ENCODE data around the gene FAM89B.

Gene FAM89B

DNA sequence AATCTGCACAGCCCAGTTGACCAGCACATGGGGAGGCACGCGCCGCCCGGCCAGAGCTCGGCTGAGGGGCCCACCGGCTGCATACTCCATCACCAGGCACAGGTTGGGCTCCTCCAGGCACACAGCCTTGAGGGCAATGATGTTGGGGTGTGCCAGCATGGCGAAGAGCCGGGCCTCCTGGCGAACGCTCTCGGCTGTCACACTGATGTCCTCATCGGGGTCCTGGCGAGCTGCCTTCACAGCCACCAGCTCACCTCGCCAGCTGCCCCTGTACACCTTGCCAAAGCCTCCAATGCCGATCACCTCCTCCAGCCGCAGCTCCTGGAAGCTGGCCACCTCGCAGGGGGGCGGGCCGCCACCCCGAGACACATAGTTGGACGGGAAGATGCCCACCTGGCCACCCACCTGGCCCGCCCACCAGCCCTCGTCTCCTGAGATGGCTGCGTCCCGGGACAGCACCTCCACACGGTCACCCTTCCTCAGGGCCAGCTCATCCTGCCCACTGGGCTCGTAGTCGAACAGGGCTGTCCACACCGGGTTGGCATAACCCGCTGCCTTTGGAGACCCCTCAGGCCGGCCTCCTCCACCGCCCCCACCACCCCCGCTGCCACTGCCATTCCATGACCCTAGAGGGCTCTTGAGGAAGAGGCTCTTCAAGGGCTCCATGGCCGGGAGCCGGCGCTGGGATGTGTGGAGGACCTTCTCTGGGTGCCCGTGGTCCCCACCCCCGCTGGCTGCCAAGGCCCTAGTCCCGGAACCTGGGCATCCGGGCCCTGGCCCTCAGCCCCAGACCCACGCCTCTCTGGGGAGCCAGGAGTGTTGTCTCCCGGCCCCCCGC lies 41.0 kb downstream of the FAM89B start:
- peak overlapping the region; percentile 80 for H3K27ac ChIP-seq
- peak overlapping the region; percentile 59 for H2AFZ ChIP-seq
- peak overlapping the region; percentile 85 for H3K4me2 ChIP-seq (ENCODE audit: low read length)
- H3K79me2 ChIP-seq = no peaks in the 10 kb centered on the region
- H3K4me3 ChIP-seq (ENCODE audit: low read depth, low read length) = peak overlapping the region; percentile 77
- H3K9me3 ChIP-seq (ENCODE audit: control insufficient read depth, low read length) = no peaks in the 10 kb centered on the region
- H3K27me3 ChIP-seq (ENCODE audit: control insufficient read depth, insufficient read depth, low read length) = no peaks in the 10 kb centered on the region
- H3K9ac ChIP-seq = no peak overlapping the region
- H3K36me3 ChIP-seq (ENCODE audit: control insufficient read depth, insufficient read depth, low read length) = no peaks in the 10 kb centered on the region
- no peak for TF ChIP-seq CTCF (IDR thresholded peaks at IDR 0.05)
- peaks cover 5% of the 10 kb centered on the region for H3K4me1 ChIP-seq

DNA sequence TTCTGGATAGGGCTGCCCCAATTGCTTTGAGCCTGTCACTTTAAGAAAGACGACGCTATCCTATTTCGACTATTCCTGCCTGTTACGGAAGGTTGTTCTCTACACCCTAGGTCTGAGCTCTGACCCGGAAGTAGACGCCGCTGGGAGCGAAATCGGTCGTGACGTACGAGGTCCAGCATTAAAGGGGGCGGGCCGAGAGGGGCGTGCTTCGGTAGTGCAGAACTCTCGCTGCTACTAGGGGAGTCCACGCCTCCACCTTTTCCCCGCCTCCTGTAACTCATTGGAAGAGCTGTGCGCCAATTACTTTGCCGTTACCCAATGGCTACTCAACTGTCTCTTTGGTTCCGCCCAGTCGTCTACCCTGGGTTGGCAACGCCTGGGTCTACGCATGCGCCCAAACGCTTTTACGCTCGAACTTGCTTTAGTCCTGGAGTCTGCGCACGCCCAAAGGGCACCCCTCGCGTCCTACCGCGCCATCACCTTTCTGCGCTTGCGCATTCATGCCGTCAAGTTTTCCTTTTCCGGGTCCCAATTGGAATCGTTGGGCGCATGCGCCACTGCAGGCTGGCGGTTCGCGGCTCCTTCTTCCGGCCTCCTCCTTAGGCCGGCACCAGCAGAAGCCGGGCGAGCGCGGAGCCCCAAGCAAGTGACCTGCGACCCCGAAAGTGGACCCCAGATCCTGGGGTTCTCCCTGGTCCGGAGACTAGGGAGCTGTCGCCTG lies 43.1 kb downstream of the FAM89B start, which contains the start of gene PCNX3:
Gene PCNX3, plus strand, starts transcription at position 548 of the 721 bp plus-strand sequence. CDS start 536 bp downstream, outside the sequence.
- Histone ChIP-seq H3K36me3 (ENCODE audit: control insufficient read depth, insufficient read depth, low read length) (no peaks in the 10 kb centered on the region), H2AFZ (peak within 1 kb of the TSS; percentile 59), H3K9ac (peak within 1 kb of the TSS; percentile 11), H3K27me3 (ENCODE audit: control insufficient read depth, insufficient read depth, low read length) (no peaks in the 10 kb centered on the region), H3K4me2 (ENCODE audit: low read length) (peak within 1 kb of the TSS; percentile 85), H3K9me3 (ENCODE audit: control insufficient read depth, low read length) (no peaks in the 10 kb centered on the region), H3K4me1 (peaks cover 5% of the 10 kb centered on the region), H3K27ac (peak within 1 kb of the TSS; percentile 80), H3K79me2 (no peaks in the 10 kb centered on the region), H3K4me3 (ENCODE audit: low read depth, low read length) (peak within 1 kb of the TSS; percentile 77)
- TF ChIP-seq CTCF (IDR thresholded peaks at IDR 0.05) = no peak

- no peaks in the 10 kb centered on the region for H3K36me3 ChIP-seq (ENCODE audit: control insufficient read depth, insufficient read depth, low read length)
- peaks cover 5% of the 10 kb centered on the region for H3K4me1 ChIP-seq
- H3K9ac ChIP-seq = no peak overlapping the region
Observed at GRCh38 chr11:65615950-65616574, 43.7 kb downstream of the FAM89B start.

DNA sequence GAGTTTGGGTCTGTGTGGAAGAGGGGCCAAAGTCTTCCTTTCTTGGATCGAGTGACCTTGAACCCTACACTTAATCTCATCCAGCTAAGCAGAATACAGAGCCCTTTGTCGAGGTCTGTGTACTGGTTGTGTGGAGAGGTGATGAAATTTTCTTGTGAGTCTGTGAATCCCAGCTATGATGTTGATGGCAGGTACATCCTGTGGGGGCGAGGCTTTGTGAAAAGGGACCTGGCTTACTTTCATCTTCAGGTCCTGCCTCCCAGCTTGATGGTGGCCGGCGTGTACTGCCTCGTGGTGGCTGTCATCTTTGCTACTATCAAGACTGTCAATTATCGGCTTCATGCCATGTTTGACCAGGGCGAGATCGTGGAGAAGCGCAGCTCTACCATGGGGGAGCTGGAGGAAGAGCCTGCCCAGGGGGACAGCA lies 44.2 kb downstream of the FAM89B start:
- H3K27me3 ChIP-seq (ENCODE audit: control insufficient read depth, insufficient read depth, low read length) = no peaks in the 10 kb centered on the region
- no peak overlapping the region for H3K27ac ChIP-seq
- no peak overlapping the region for H3K9ac ChIP-seq
- H2AFZ ChIP-seq = no peak overlapping the region
- no peaks in the 10 kb centered on the region for H3K36me3 ChIP-seq (ENCODE audit: control insufficient read depth, insufficient read depth, low read length)
- no peaks in the 10 kb centered on the region for H3K9me3 ChIP-seq (ENCODE audit: control insufficient read depth, low read length)
- peak overlapping the region; percentile 67 for H3K4me3 ChIP-seq (ENCODE audit: low read depth, low read length)
- TF ChIP-seq CTCF (IDR thresholded peaks at IDR 0.05) = no peak
- peaks cover 5% of the 10 kb centered on the region for H3K4me1 ChIP-seq
- no peaks in the 10 kb centered on the region for H3K79me2 ChIP-seq
- H3K4me2 ChIP-seq (ENCODE audit: low read length) = peak overlapping the region; percentile 66

More at GRCh38 chr11:65615950-65616574, 43.7 kb downstream of the FAM89B start:
- Histone ChIP-seq H3K4me3 (ENCODE audit: low read depth, low read length) (peak overlapping the region; percentile 67), H3K27me3 (ENCODE audit: control insufficient read depth, insufficient read depth, low read length) (no peaks in the 10 kb centered on the region), H3K4me2 (ENCODE audit: low read length) (peak overlapping the region; percentile 66), H3K27ac (peak overlapping the region; percentile 80), H2AFZ (no peak overlapping the region), H3K9me3 (ENCODE audit: control insufficient read depth, low read length) (no peaks in the 10 kb centered on the region), H3K79me2 (no peaks in the 10 kb centered on the region)
- TF ChIP-seq CTCF (IDR thresholded peaks at IDR 0.05) = no peak
